ENCODE data around the gene CD63.
"Not testable (repeated sequence)": the region's sequence is repeated elsewhere in the genome, so short reads cannot be mapped to it uniquely, and the experiment has no call there.

Gene CD63

GRCh38 chr12:55760663-55761062, 31.9 kb upstream of the CD63 start:
- Histone ChIP-seq H3K4me2 (ENCODE audit: low read depth, low read length) (no peak overlapping the region), H2AFZ (ENCODE audit: low read length) (no peak overlapping the region), H3K9me2 (replicated peaks; ENCODE audit: insufficient read depth, low read length) (no peaks in the 10 kb centered on the region), H3K9me3 (replicated peaks; ENCODE audit: insufficient read depth, low read length) (no peaks in the 10 kb centered on the region), H3K79me2 (ENCODE audit: low read length) (peaks cover 12% of the 10 kb centered on the region), H3K27me3 (replicated peaks; ENCODE audit: insufficient read depth, low read length) (no peaks in the 10 kb centered on the region), H3F3A (ENCODE audit: insufficient read depth, low read length) (no peaks in the 10 kb centered on the region), H3K4me3 (ENCODE audit: low read length) (no peak overlapping the region), H3K4me1 (ENCODE audit: low read length) (no peaks in the 10 kb centered on the region), H3K9ac (ENCODE audit: low read length) (no peak overlapping the region), H3K27ac (ENCODE audit: low read length) (no peak overlapping the region), H3K36me3 (replicated peaks; ENCODE audit: insufficient read depth, low read length) (peaks cover 4% of the 10 kb centered on the region), H4K20me1 (ENCODE audit: insufficient read depth, low read length) (no peaks in the 10 kb centered on the region)
- DNase-seq = no peak
- TF ChIP-seq EZH2 (optimal IDR thresholded peaks at IDR 0.05; ENCODE audit: low read depth, low read length) = no peak
- no peak for TF ChIP-seq EZH2phosphoT487 (IDR thresholded peaks at IDR 0.05; ENCODE audit: low read length)
- TF ChIP-seq CTCF (IDR thresholded peaks at IDR 0.05; ENCODE audit: low read length) = no peak

- H3K9me2 ChIP-seq (replicated peaks; ENCODE audit: insufficient read depth, low read length); H3K9me3 ChIP-seq (replicated peaks; ENCODE audit: insufficient read depth, low read length); H3K4me2 ChIP-seq (ENCODE audit: low read depth, low read length); H3F3A ChIP-seq (ENCODE audit: insufficient read depth, low read length); H3K27me3 ChIP-seq (replicated peaks; ENCODE audit: insufficient read depth, low read length); H3K27ac ChIP-seq (ENCODE audit: low read length); H4K20me1 ChIP-seq (ENCODE audit: insufficient read depth, low read length); H3K9ac ChIP-seq (ENCODE audit: low read length); H3K4me1 ChIP-seq (ENCODE audit: low read length); H2AFZ ChIP-seq (ENCODE audit: low read length); DNase-seq; H3K4me3 ChIP-seq (ENCODE audit: low read length); H3K79me2 ChIP-seq (ENCODE audit: low read length): not testable (repeated sequence)
- H3K36me3 ChIP-seq (replicated peaks; ENCODE audit: insufficient read depth, low read length) = peaks cover 10% of the 10 kb centered on the region
Observed at GRCh38 chr12:55758575-55758974, 29.8 kb upstream of the CD63 start.

- Histone ChIP-seq H3K9me3 (replicated peaks; ENCODE audit: insufficient read depth, low read length) (no peaks in the 10 kb centered on the region), H4K20me1 (ENCODE audit: insufficient read depth, low read length) (no peaks in the 10 kb centered on the region), H2AFZ (ENCODE audit: low read length) (no peak overlapping the region), H3K9ac (ENCODE audit: low read length) (no peak overlapping the region), H3K9me2 (replicated peaks; ENCODE audit: insufficient read depth, low read length) (no peaks in the 10 kb centered on the region), H3K27me3 (replicated peaks; ENCODE audit: insufficient read depth, low read length) (no peaks in the 10 kb centered on the region), H3K36me3 (replicated peaks; ENCODE audit: insufficient read depth, low read length) (peaks cover 10% of the 10 kb centered on the region), H3F3A (ENCODE audit: insufficient read depth, low read length) (no peaks in the 10 kb centered on the region), H3K79me2 (ENCODE audit: low read length) (0 out of 2 replicates have a peak, but pooled peaks cover 3% of the 10 kb centered on the region), H3K4me3 (ENCODE audit: low read length) (no peak overlapping the region), H3K4me2 (ENCODE audit: low read depth, low read length) (no peak overlapping the region), H3K4me1 (ENCODE audit: low read length) (no peaks in the 10 kb centered on the region), H3K27ac (ENCODE audit: low read length) (no peak overlapping the region)
- DNase-seq = no peak
- TF ChIP-seq EZH2 (optimal IDR thresholded peaks at IDR 0.05; ENCODE audit: low read depth, low read length) = no peak
- TF ChIP-seq CTCF (IDR thresholded peaks at IDR 0.05; ENCODE audit: low read length) = no peak
- TF ChIP-seq EZH2phosphoT487 (IDR thresholded peaks at IDR 0.05; ENCODE audit: low read length) = no peak
Observed at GRCh38 chr12:55757701-55758100, 28.9 kb upstream of the CD63 start.

GRCh38 chr12:55755246-55755645, 26.4 kb upstream of the CD63 start:
- H3K9me3 ChIP-seq (replicated peaks; ENCODE audit: insufficient read depth, low read length) = no peaks in the 10 kb centered on the region
- no peak overlapping the region for H3K27ac ChIP-seq (ENCODE audit: low read length)
- TF ChIP-seq EZH2phosphoT487 (IDR thresholded peaks at IDR 0.05; ENCODE audit: low read length) = no peak
- TF ChIP-seq EZH2 (optimal IDR thresholded peaks at IDR 0.05; ENCODE audit: low read depth, low read length) = no peak
- TF ChIP-seq CTCF (IDR thresholded peaks at IDR 0.05; ENCODE audit: low read length) = no peak
- no peaks in the 10 kb centered on the region for H3K79me2 ChIP-seq (ENCODE audit: low read length)
- H3K4me3 ChIP-seq (ENCODE audit: low read length) = no peak overlapping the region
- H3K9ac ChIP-seq (ENCODE audit: low read length) = no peak overlapping the region
- H3K36me3 ChIP-seq (replicated peaks; ENCODE audit: insufficient read depth, low read length) = peaks cover 12% of the 10 kb centered on the region; the same call in 1 of the 2 replicates
- DNase-seq = no peak
- H2AFZ ChIP-seq (ENCODE audit: low read length) = no peak overlapping the region
- H3F3A ChIP-seq (ENCODE audit: insufficient read depth, low read length) = no peaks in the 10 kb centered on the region
- H4K20me1 ChIP-seq (ENCODE audit: insufficient read depth, low read length) = no peaks in the 10 kb centered on the region
- no peaks in the 10 kb centered on the region for H3K9me2 ChIP-seq (replicated peaks; ENCODE audit: insufficient read depth, low read length)
- no peak overlapping the region for H3K4me2 ChIP-seq (ENCODE audit: low read depth, low read length)
- H3K4me1 ChIP-seq (ENCODE audit: low read length) = no peaks in the 10 kb centered on the region
- no peaks in the 10 kb centered on the region for H3K27me3 ChIP-seq (replicated peaks; ENCODE audit: insufficient read depth, low read length)

Measured in MM.1S (cell line).